C4-2B (cell line): Measurements from ENCODE around the gene PRM3.

Experiments
- ZFX ChIP-seq: fragments of 450-650 bp; IDR thresholded peaks from 2 replicates; pipeline ENCODE4 v1.6.1; 2017
- TF ChIP-seq, protein P1 (sequence below): fragments of 450-650 bp; conservative IDR thresholded peaks from 2 replicates; pipeline ENCODE4 v1.5.1; 2017; ENCODE audit warnings: mild to moderate bottlenecking

DNA sequence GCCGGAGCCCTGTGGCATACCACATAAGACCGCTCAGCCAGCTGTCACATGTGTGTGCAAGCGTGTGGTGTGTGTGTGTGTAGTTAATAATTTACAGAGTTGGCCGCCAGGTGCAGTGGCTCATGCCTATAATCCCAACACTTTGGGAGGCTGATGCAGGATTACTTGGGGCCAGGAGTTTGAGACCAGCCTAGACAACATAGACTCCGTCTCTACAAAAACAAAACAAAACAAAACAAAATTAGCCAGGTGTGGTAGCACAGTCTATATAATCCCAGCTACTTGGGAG lies 37.8 kb downstream of the PRM3 start:
- TF ChIP-seq, protein P1, sequence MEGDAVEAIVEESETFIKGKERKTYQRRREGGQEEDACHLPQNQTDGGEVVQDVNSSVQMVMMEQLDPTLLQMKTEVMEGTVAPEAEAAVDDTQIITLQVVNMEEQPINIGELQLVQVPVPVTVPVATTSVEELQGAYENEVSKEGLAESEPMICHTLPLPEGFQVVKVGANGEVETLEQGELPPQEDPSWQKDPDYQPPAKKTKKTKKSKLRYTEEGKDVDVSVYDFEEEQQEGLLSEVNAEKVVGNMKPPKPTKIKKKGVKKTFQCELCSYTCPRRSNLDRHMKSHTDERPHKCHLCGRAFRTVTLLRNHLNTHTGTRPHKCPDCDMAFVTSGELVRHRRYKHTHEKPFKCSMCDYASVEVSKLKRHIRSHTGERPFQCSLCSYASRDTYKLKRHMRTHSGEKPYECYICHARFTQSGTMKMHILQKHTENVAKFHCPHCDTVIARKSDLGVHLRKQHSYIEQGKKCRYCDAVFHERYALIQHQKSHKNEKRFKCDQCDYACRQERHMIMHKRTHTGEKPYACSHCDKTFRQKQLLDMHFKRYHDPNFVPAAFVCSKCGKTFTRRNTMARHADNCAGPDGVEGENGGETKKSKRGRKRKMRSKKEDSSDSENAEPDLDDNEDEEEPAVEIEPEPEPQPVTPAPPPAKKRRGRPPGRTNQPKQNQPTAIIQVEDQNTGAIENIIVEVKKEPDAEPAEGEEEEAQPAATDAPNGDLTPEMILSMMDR, result no peak
- TF ChIP-seq ZFX, result no peak
